ENCODE measurements around the gene IPO9.

DNA sequence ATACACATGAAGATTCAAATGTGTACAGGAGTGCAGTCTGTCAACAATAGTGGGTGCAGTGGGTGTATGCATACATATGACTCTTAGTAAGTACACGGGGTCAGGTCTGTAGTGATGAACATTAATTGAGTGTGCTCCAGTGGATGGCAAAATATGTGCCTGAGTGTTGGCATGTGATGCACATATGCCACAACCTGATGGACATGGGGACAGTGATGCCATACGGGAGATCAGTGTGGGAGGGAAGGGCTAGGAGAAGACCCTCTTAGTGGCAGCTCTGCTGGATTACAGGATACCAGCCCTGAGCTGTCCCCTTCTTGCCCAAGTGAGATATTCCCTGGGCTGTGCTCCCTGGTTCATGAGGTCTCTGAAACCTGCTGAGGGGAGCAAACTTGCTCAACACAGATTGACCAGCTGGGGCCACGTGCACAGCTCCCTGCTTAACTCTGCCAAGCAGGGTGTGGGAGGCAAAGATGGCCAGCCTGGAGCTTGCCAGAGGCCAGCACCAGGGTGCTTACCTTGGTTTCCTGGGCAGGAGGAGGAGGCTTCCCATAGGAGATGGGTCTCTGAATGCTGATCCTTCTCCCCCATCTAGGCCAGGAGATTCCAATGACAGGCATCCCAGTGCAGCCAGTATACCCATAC, 62.0 kb downstream of the IPO9 start:
- TF ChIP-seq, protein P1, sequence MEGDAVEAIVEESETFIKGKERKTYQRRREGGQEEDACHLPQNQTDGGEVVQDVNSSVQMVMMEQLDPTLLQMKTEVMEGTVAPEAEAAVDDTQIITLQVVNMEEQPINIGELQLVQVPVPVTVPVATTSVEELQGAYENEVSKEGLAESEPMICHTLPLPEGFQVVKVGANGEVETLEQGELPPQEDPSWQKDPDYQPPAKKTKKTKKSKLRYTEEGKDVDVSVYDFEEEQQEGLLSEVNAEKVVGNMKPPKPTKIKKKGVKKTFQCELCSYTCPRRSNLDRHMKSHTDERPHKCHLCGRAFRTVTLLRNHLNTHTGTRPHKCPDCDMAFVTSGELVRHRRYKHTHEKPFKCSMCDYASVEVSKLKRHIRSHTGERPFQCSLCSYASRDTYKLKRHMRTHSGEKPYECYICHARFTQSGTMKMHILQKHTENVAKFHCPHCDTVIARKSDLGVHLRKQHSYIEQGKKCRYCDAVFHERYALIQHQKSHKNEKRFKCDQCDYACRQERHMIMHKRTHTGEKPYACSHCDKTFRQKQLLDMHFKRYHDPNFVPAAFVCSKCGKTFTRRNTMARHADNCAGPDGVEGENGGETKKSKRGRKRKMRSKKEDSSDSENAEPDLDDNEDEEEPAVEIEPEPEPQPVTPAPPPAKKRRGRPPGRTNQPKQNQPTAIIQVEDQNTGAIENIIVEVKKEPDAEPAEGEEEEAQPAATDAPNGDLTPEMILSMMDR (conservative IDR thresholded peaks at IDR 0.05; ENCODE audit: low read depth, low read length): no peak
- TF ChIP-seq EZH2 (IDR thresholded peaks at IDR 0.05; ENCODE audit: borderline replicate concordance, low read depth, low read length, poor library complexity, severe bottlenecking): no peak

Measured in A673 (cell line).